ACC112 (cell line): ENCODE results near the gene GJB5.

ENCODE experiments used
- H2AFZ ChIP-seq: fragments of 200-600 bp; sonication (generic); one replicate; pipeline ENCODE4 v1.6.0; 2017; ENCODE audit warnings: antibody characterized with exemption, low read length; ENCODE audit not compliant: unreplicated experiment
- H3K27ac ChIP-seq: fragments of 200-600 bp; sonication (generic); 2 replicates; pipeline ENCODE4 v1.5.1; 2014; ENCODE audit warnings: low read depth, mild to moderate bottlenecking, antibody characterized with exemption, low read length, moderate library complexity
- H3K27me3 ChIP-seq: fragments of 200-600 bp; sonication (generic); 2 replicates; pipeline ENCODE4 v1.6.1; 2014; ENCODE audit warnings: mild to moderate bottlenecking, antibody characterized with exemption, low read length, moderate library complexity, mixed read lengths; ENCODE audit not compliant: insufficient read depth
- H3K36me3 ChIP-seq: fragments of 200-600 bp; sonication (generic); 2 replicates; pipeline ENCODE4 v1.6.1; 2016; ENCODE audit warnings: mild to moderate bottlenecking, antibody characterized with exemption, low read length, moderate library complexity, mixed read lengths; ENCODE audit not compliant: insufficient read depth
- H3K4me1 ChIP-seq: fragments of 200-600 bp; sonication (generic); one replicate; pipeline ENCODE4 v1.6.1; 2016; ENCODE audit warnings: low read length, mixed read lengths; ENCODE audit not compliant: insufficient read depth, unreplicated experiment, control insufficient read depth
- H3K4me3 ChIP-seq: fragments of 200-600 bp; sonication (generic); 2 replicates; pipeline ENCODE4 v1.5.1; 2014; ENCODE audit warnings: mild to moderate bottlenecking, low read depth, low read length
- H3K79me2 ChIP-seq: fragments of 200-600 bp; sonication (generic); one replicate; pipeline ENCODE4 v1.6.0; 2016; ENCODE audit warnings: low read length; ENCODE audit not compliant: control insufficient read depth, unreplicated experiment, insufficient read depth

GJB5 gene

GRCh38 chr1:34777519-34778321 is 22.9 kb downstream of the GJB5 start:
- peaks cover 15% of the 10 kb centered on the region; the same call in 1 of the 2 replicates for H3K27me3 ChIP-seq
- no peaks in the 10 kb centered on the region for H3K79me2 ChIP-seq
- H3K4me1 ChIP-seq = peaks cover 4% of the 10 kb centered on the region
- no peak overlapping the region for H2AFZ ChIP-seq
- H3K36me3 ChIP-seq = no peaks in the 10 kb centered on the region
- H3K4me3 ChIP-seq = no peak overlapping the region
- no peak overlapping the region for H3K27ac ChIP-seq

- Histone ChIP-seq H3K4me3 (no peak overlapping the region), H3K27me3 (peaks cover 15% of the 10 kb centered on the region; the same call in 1 of the 2 replicates), H3K36me3 (no peaks in the 10 kb centered on the region), H2AFZ (no peak overlapping the region), H3K4me1 (peaks cover 7% of the 10 kb centered on the region), H3K79me2 (no peaks in the 10 kb centered on the region), H3K27ac (no peak overlapping the region)
These were observed 23.5 kb downstream of the GJB5 start for GRCh38 chr1:34778381-34778780.

- Histone ChIP-seq H3K4me1 (peaks cover 14% of the 10 kb centered on the region), H3K27ac (no peak overlapping the region), H2AFZ (no peak overlapping the region), H3K36me3 (no peaks in the 10 kb centered on the region), H3K79me2 (no peaks in the 10 kb centered on the region), H3K27me3 (peaks cover 15% of the 10 kb centered on the region; the same call in 1 of the 2 replicates), H3K4me3 (no peak overlapping the region)
These were observed 24.2 kb downstream of the GJB5 start for GRCh38 chr1:34779005-34779404.

GRCh38 chr1:34779526-34779925 is 24.7 kb downstream of the GJB5 start:
- Histone ChIP-seq H3K27me3 (peaks cover 15% of the 10 kb centered on the region; the same call in 1 of the 2 replicates), H3K27ac (no peak overlapping the region)

GRCh38 chr1:34779962-34780361 is 25.1 kb downstream of the GJB5 start:
- H3K27ac ChIP-seq = no peak overlapping the region

More at GRCh38 chr1:34779526-34779925, 24.7 kb downstream of the GJB5 start:
- Histone ChIP-seq H3K4me1 (peaks cover 15% of the 10 kb centered on the region), H3K4me3 (no peak overlapping the region), H3K36me3 (no peaks in the 10 kb centered on the region), H3K79me2 (no peaks in the 10 kb centered on the region), H2AFZ (no peak overlapping the region)

GRCh38 chr1:34780528-34780927 is 25.7 kb downstream of the GJB5 start:
- Histone ChIP-seq H3K27ac (no peak overlapping the region), H3K4me1 (peaks cover 15% of the 10 kb centered on the region), H2AFZ (no peak overlapping the region), H3K27me3 (peaks cover 15% of the 10 kb centered on the region; the same call in 1 of the 2 replicates), H3K4me3 (no peak overlapping the region), H3K79me2 (no peaks in the 10 kb centered on the region), H3K36me3 (no peaks in the 10 kb centered on the region)

More at GRCh38 chr1:34779962-34780361, 25.1 kb downstream of the GJB5 start:
- Histone ChIP-seq H3K79me2 (no peaks in the 10 kb centered on the region), H3K4me1 (peaks cover 15% of the 10 kb centered on the region), H3K27me3 (peaks cover 15% of the 10 kb centered on the region; the same call in 1 of the 2 replicates), H3K36me3 (no peaks in the 10 kb centered on the region), H2AFZ (no peak overlapping the region), H3K4me3 (no peak overlapping the region)

- H3K27ac ChIP-seq = no peak within 1 kb of the TSS
- peaks cover 15% of the 10 kb centered on the region for H3K4me1 ChIP-seq
- H3K4me3 ChIP-seq = peak within 1 kb of the TSS; percentile 67
- H3K79me2 ChIP-seq = no peaks in the 10 kb centered on the region
- H3K27me3 ChIP-seq = peaks cover 15% of the 10 kb centered on the region; the same call in 1 of the 2 replicates
- H2AFZ ChIP-seq = peak within 1 kb of the TSS; percentile 51
- H3K36me3 ChIP-seq = no peaks in the 10 kb centered on the region
These were observed 26.4 kb downstream of the GJB5 start, which contains the start of gene GJB3 for GRCh38 chr1:34781071-34781843. GJB3 (plus strand) TSS chr1:34781214; CDS start chr1:34784763, 3,549 bp downstream.

GRCh38 chr1:34781844-34782391 is 27.1 kb downstream of the GJB5 start:
- Histone ChIP-seq H3K36me3 (no peaks in the 10 kb centered on the region), H3K27ac (no peak overlapping the region), H3K79me2 (no peaks in the 10 kb centered on the region), H3K4me1 (peaks cover 15% of the 10 kb centered on the region), H3K27me3 (peaks cover 15% of the 10 kb centered on the region; the same call in 1 of the 2 replicates), H2AFZ (peak overlapping the region; percentile 51), H3K4me3 (peak overlapping the region; percentile 67)

GRCh38 chr1:34784751-34785221 is 29.9 kb downstream of the GJB5 start:
- Histone ChIP-seq H3K79me2 (no peaks in the 10 kb centered on the region), H3K4me1 (peaks cover 15% of the 10 kb centered on the region), H2AFZ (no peak overlapping the region), H3K4me3 (no peak overlapping the region), H3K36me3 (no peaks in the 10 kb centered on the region), H3K27ac (no peak overlapping the region), H3K27me3 (peaks cover 15% of the 10 kb centered on the region; the same call in 1 of the 2 replicates)

GRCh38 chr1:34785231-34785874 is 30.5 kb downstream of the GJB5 start:
- Histone ChIP-seq H3K4me1 (peaks cover 15% of the 10 kb centered on the region), H3K27me3 (peaks cover 15% of the 10 kb centered on the region; the same call in 1 of the 2 replicates), H2AFZ (no peak overlapping the region), H3K27ac (no peak overlapping the region), H3K4me3 (no peak overlapping the region), H3K36me3 (no peaks in the 10 kb centered on the region), H3K79me2 (no peaks in the 10 kb centered on the region)
